ENCODE measurements around the gene RPS2. TPM values are rescaled to one million over a fixed set of nuclear protein-coding genes. Genes with fewer than 3 reads are reported as not detected.
A peak's percentile ranks its signal among the peaks of the same experiment; 100 is the strongest.
"Not testable (repeated sequence)": the region's sequence is repeated elsewhere in the genome, so short reads cannot be mapped to it uniquely, and the experiment has no call there.

The RPS2 gene
- total RNA-seq, 1 experiment from 2014 or later: 4,836 TPM

GRCh38 chr16:1941162-1942046 lies 23.2 kb downstream of the RPS2 start:
- no peak for DNase-seq (ENCODE audit: unreplicated experiment)
- Mint-ChIP-seq H3K4me3 (ENCODE audit: unreplicated experiment) (peak overlapping the region; percentile 87), H3K36me3 (ENCODE audit: insufficient read depth, unreplicated experiment) (peaks cover 22% of the 10 kb centered on the region), H3K4me1 (ENCODE audit: insufficient read depth, unreplicated experiment) (peaks cover 5% of the 10 kb centered on the region), H3K27me3 (ENCODE audit: insufficient read depth, unreplicated experiment) (no peaks in the 10 kb centered on the region), H3K9me3 (ENCODE audit: unreplicated experiment) (no peaks in the 10 kb centered on the region), H3K27ac (ENCODE audit: low read depth, unreplicated experiment) (no peak overlapping the region)
- TF ChIP-seq, protein P1, sequence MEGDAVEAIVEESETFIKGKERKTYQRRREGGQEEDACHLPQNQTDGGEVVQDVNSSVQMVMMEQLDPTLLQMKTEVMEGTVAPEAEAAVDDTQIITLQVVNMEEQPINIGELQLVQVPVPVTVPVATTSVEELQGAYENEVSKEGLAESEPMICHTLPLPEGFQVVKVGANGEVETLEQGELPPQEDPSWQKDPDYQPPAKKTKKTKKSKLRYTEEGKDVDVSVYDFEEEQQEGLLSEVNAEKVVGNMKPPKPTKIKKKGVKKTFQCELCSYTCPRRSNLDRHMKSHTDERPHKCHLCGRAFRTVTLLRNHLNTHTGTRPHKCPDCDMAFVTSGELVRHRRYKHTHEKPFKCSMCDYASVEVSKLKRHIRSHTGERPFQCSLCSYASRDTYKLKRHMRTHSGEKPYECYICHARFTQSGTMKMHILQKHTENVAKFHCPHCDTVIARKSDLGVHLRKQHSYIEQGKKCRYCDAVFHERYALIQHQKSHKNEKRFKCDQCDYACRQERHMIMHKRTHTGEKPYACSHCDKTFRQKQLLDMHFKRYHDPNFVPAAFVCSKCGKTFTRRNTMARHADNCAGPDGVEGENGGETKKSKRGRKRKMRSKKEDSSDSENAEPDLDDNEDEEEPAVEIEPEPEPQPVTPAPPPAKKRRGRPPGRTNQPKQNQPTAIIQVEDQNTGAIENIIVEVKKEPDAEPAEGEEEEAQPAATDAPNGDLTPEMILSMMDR (IDR thresholded peaks at IDR 0.05; ENCODE audit: unreplicated experiment): no peak
- POLR2A ChIA-PET: interaction anchor here (1.4 to 2.8 kb wide), 4 partner anchors 17 to 23 kb away, joined by 3 to 33 read pairs (median 8); partner anchors contain the start of genes NDUFB10 and RPS2
- no TSS peak for BruUV-seq (replicated peaks)
- CTCF ChIA-PET: interaction anchor here (0.5 to 1.8 kb wide), 5 partner anchors 10 to 181 kb away, joined by 3 to 8 read pairs (median 3); no protein-coding TSS in a partner anchor
- intact Hi-C loops (cut with micrococcal nuclease): no loop called here

DNA sequence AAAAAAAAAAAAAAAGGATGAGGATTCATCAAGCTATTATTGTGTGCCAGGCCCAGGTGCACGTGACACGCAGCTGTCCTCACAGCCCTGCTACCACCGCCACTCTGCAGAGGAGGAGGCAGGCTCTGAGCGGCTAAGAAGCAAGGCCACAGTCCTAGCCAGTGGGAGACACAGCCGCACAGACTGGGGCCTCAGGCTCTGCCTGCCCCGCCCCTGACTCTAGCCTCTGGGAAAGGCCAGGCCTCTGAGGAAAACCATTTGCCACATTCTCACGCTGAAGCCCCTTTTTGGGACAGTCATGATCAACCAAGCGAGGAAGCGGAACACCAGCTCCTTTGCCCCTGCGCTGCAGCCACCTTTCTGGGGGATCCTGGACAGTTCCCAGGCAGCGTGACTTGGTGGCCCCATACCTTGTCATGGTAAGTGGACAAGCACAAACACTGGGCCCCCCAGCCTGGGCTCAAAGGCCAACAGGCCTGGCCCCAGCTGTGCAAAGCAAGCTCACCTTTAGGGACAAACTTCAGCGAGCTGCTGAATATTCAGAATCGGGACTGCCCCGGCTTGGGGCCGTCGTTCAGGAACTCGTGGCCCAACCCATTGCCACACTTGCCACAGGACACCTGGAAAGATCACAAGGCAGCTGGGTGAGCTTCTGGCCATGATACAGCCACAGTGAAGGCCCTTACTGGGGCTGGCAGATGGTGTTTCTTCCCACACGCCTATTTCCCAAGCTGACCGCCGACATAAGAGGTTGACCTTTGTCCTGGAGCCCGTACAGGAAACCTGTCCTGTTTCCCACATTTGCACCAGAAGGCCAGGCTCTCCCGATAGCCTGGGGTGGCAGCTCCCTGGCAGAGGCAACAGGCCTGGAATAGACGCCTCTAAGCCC lies 24.1 kb downstream of the RPS2 start:
- no peak for DNase-seq (ENCODE audit: unreplicated experiment)
- Mint-ChIP-seq H3K4me1 (ENCODE audit: insufficient read depth, unreplicated experiment) (peaks cover 5% of the 10 kb centered on the region), H3K27me3 (ENCODE audit: insufficient read depth, unreplicated experiment) (no peaks in the 10 kb centered on the region), H3K36me3 (ENCODE audit: insufficient read depth, unreplicated experiment) (peaks cover 22% of the 10 kb centered on the region), H3K9me3 (ENCODE audit: unreplicated experiment) (no peaks in the 10 kb centered on the region), H3K4me3 (ENCODE audit: unreplicated experiment) (no peak overlapping the region), H3K27ac (ENCODE audit: low read depth, unreplicated experiment) (no peak overlapping the region)
- intact Hi-C loops (cut with micrococcal nuclease): no loop called here
- ChIA-PET CTCF (interaction anchor here (0.8 to 1.8 kb wide), 4 partner anchors 10 to 1616 kb away, joined by 3 to 8 read pairs (median 3); no protein-coding TSS in a partner anchor), POLR2A (interaction anchor here (1.4 to 1.5 kb wide), 2 partner anchors 18 to 24 kb away, joined by 3 to 4 read pairs; partner anchors contain the start of gene RPS2)
- no TSS peak for BruUV-seq (replicated peaks)
- TF ChIP-seq, protein P1 (IDR thresholded peaks at IDR 0.05; ENCODE audit: unreplicated experiment): no peak

DNA sequence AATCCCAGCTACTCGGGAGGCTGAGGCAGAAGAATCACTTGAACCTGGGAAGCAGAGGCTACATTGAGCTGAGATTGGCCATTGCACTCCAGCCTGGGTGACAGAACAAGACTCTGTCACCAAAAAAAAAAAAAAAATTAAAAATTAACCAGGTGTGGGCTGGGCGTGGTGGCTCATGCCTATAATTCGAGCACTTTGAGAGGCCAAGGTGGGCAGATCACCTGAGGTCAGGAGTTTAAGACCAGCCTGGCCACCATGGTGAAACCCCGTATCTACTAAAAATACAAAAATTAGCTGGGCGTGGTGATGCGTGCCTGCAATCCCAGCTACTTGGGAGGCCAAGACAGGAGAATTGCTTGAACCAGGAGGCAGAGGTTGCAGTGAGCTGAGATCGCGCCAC lies 24.8 kb downstream of the RPS2 start:
- H3K27me3 Mint-ChIP-seq (ENCODE audit: insufficient read depth, unreplicated experiment); H3K27ac Mint-ChIP-seq (ENCODE audit: low read depth, unreplicated experiment); H3K4me3 Mint-ChIP-seq (ENCODE audit: unreplicated experiment); intact Hi-C loops (cut with micrococcal nuclease); DNase-seq (ENCODE audit: unreplicated experiment); H3K9me3 Mint-ChIP-seq (ENCODE audit: unreplicated experiment); H3K4me1 Mint-ChIP-seq (ENCODE audit: insufficient read depth, unreplicated experiment); BruUV-seq (replicated peaks): not testable (repeated sequence)
- POLR2A ChIA-PET: interaction anchor here (1.5 kb wide), 1 partner anchor 25 kb away, joined by 4 read pairs; the partner anchor contains the start of gene RPS2
- CTCF ChIA-PET: interaction anchor here (0.6 to 1.4 kb wide), 4 partner anchors 10 to 1615 kb away, joined by 3 read pairs; no protein-coding TSS in a partner anchor
- peaks cover 22% of the 10 kb centered on the region for H3K36me3 Mint-ChIP-seq (ENCODE audit: insufficient read depth, unreplicated experiment)

- ChIA-PET POLR2A (no interaction called here), CTCF (interaction anchor here (0.7 to 1.4 kb wide), 2 partner anchors 73 to 89 kb away, joined by 3 read pairs; no protein-coding TSS in a partner anchor)
- no peaks in the 10 kb centered on the region for H3K27me3 Mint-ChIP-seq (ENCODE audit: insufficient read depth, unreplicated experiment)
- H3K9me3 Mint-ChIP-seq (ENCODE audit: unreplicated experiment): no peaks in the 10 kb centered on the region
- BruUV-seq (replicated peaks): no TSS peak
- no peak overlapping the region for H3K4me3 Mint-ChIP-seq (ENCODE audit: unreplicated experiment)
- peaks cover 22% of the 10 kb centered on the region for H3K36me3 Mint-ChIP-seq (ENCODE audit: insufficient read depth, unreplicated experiment)
- intact Hi-C loops (cut with micrococcal nuclease): no loop called here
- TF ChIP-seq, protein P1 (IDR thresholded peaks at IDR 0.05; ENCODE audit: unreplicated experiment): no peak
- H3K27ac Mint-ChIP-seq (ENCODE audit: low read depth, unreplicated experiment): no peak overlapping the region
- no peak for DNase-seq (ENCODE audit: unreplicated experiment)
- peaks cover 5% of the 10 kb centered on the region for H3K4me1 Mint-ChIP-seq (ENCODE audit: insufficient read depth, unreplicated experiment)
These were observed 25.7 kb downstream of the RPS2 start for GRCh38 chr16:1938910-1939309.

All from MCF 10A (cell line).